Activated T-cell treated with anti-CD3 and anti-CD28 coated beads for 48 hours (primary cell): ENCODE data around the gene SCP2.

Source experiments
- DNase-seq: peaks from one replicate; pipeline ENCODE4 v3.0.0-alpha.2; 2020; ENCODE audit warnings: low read depth

Gene SCP2, protein sequence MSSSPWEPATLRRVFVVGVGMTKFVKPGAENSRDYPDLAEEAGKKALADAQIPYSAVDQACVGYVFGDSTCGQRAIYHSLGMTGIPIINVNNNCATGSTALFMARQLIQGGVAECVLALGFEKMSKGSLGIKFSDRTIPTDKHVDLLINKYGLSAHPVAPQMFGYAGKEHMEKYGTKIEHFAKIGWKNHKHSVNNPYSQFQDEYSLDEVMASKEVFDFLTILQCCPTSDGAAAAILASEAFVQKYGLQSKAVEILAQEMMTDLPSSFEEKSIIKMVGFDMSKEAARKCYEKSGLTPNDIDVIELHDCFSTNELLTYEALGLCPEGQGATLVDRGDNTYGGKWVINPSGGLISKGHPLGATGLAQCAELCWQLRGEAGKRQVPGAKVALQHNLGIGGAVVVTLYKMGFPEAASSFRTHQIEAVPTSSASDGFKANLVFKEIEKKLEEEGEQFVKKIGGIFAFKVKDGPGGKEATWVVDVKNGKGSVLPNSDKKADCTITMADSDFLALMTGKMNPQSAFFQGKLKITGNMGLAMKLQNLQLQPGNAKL

DNA sequence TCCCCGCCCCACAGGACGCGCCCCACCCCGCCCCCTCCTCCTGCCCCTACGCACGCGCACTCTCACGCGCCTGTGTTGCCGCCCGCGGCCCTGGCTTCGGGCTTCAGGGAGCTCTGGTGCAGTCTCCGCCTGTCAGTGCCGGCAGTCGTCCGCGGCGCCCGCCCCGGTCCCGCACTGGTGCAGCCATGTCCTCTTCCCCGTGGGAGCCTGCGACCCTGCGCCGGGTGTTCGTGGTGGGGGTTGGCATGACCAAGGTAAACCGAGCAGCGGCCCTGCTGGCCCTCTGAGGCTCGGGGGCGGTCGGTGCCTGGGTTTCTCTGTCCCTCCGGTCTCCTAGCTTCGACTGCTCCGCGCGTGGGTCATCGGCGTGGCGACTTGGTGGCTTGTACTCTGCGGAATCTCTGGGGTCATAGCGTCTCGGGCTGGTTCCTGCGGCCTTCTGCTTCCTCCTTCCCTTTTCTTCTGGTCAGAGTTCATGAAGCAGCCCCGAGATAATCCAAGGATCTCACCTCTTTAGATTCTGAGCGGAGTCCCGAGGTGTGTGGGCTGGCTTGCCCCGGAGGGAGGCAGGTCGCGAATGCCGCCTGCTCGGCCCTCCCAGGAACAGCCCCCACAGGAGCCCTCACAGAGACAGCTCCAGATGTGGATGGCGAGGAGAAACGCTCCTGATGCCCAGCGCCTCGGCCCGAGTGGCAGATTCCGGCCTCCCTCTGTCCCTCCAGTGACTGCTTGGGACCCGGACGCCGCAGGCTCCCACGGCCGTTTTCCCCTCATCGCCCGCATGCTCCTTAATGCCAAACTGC, at the start of gene SCP2:
SCP2 (plus strand) TSS at position 65 of the 803 bp plus-strand sequence; CDS start at position 186, 121 bp downstream.
- peak; percentile 75 for DNase-seq

DNA sequence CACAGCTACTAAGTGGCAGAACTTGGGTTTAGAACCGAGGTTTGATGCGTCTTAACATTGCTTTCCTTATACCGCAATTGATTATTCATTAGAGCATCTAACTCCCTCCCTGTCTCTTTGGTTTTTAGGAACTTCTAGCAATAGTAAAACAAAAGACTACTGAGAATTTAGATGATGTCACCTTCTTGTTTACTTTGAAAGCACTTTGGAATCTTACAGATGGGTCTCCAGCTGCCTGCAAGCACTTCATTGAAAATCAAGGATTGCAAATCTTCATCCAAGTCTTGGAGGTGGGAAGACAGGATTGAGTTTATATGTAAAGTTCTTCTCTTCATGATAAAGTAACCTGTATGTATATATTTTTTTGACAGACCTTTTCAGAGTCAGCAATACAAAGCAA, 49.5 kb upstream of the SCP2 start:
- DNase-seq, result no peak

DNA sequence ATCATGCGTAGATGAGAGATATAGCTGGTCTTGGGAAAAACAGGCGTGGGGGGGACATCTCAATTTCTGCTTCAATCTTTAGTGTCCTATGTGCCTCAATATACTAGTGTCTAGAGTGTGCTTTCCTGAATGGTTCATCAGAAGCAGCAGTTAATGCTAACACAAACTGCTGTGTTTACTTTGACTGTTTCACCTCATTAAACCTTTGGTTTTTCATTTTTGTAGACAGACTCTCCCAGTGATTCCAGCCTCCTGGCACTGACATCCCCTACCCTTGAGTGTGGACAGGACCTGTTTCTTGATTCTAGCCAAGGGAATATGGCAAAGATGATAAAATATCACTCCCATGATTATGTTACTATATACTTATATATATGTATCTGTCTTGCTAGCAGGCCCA, 46.9 kb upstream of the SCP2 start:
- no peak for DNase-seq

DNA sequence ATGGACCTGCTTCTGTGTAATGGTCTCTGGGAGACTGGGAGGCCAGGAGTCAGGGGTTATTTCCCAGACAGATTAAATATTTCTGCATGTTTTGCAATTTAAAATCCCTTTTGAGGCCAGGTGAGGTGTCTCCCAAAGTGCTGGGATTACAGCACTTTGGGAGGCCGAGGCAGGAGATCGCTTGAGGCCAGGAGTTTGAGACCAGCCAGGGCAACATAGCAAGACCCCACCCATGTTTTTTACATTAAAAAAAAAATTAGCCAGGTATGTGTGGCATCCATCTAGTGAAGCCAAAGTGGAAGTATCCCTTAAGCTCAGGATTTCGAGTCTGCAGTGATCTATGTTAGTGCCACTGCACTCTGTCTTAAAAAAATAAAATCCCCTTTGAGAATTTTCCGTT, 39.6 kb upstream of the SCP2 start:
- DNase-seq, result no peak

DNA sequence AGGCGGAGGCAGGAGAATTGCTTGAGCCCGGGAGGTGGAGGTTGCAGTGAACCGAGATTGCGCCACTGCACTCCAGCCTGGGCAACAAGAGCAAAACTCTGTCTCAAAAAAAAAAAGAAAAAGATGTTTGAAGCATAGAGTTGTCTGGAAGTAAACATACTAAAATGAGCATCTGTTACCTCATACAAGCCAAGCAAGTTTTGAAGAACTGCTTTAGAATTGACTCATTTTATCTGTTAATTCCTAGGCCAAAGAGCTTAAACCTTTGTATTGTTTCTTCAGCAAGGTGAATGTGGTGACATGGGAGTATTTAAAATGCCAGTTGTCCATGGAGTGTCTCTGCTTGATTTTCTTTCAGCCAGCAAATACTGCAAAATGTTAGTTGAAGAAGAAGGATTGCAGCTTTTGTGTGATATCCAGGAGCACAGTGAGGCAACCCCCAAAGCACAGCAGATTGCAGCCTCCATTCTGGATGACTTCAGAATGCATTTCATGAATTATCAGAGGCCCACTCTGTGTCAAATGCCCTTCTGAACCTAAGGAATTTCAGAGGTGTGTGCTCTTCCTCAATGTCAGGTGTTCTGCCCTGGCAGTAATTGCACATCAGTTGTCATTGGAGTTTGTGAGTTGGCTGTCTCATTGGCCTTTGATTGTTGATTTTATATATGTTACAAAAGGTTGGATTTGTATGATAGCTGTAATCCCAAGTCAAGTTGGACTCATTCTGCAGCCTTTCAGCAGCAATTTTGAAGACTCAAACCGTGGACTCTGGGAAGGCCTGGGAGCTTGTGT, 34.5 kb upstream of the SCP2 start:
- no peak for DNase-seq

DNA sequence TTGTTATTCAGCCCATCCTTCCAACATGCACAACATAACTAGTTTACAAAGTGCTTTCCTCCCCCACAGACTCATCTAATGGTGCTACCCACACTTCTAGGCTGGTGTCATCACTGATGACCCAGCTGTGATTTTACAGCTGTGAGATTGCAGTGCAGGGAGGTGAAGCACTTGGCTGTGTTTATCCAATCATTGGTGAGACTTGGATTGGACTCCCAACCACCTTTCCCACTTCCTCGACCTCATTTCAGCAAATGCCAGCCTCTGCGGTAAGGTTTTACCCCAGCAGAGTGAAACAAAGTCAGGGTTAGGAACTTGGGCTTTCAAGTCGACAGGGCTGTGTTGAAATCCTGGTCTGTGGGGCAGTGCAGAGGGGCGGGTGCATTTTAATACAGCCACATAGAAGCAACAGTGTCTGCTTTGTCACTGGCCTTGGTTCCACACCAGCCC, 27.6 kb upstream of the SCP2 start:
- no peak for DNase-seq

DNA sequence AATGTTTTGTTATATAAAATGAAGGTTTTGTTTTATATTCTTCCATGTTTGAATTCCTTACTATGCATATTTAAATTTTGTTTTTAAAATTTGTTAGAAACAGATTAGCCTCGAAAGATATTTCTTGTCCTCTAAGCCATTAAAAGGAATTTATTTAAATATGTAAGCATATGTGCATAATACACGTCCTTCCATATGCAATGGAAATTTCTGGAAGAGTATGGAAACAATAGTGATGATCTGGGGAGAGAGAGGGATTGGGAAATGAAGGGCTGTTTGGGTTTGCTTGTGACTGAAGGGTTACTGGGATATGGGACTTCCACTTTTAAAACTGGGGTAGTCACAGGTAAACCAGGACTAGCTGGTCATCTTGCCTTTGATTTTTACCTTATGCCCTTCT, 26.7 kb upstream of the SCP2 start:
- DNase-seq, result no peak

DNA sequence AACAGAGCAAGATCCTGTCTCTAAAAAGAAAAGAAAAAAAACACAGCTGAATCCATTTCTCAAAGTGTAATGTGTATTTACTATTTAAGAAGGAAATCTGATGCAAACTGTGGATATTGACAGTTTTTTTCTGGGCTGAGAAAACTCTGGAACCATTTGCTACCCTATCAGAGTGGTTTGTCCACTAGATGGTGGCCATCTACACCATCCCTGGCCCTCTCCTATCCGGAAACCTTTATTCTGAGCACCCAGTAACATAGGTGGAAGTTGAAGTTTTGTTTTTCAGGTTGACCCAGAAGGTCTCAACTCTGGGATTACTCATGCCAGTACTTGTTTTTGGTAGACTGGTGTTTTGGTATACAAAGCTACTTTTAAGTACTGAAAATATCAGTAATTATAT, 25.7 kb upstream of the SCP2 start:
- DNase-seq, result no peak

DNA sequence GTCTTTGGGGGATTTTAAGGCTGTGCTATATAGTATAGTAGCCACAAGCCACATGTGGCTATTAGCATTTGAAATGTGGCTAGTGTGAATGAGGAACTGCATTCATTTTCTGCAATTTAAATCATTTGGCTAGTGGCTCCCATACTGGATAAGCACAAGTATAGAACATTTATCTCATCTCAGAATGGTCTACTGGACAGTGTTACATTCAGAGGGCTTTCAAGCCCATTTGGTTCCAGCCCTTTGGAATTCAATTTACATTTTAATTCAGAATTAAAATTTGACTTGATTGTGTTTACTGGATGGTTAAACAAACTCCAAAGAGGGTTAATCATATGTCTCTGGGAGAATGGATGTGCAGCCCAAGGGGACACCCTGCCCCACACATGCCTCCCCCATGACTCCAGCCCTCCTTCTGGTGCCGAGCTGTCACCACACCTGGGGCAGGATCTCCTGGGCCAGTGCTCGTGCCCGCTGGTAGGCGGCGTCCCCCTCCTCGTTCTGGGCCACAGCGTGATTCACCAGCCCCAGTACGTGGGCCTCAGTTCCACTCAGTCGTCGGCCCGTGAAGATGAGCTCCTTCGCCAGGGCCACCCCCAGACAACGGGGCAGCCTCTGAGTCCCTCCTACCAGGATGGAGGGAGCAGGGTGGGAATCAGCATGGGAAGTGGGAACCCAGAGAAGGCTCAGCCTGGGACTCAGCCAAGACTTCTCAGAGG, 22.7 kb upstream of the SCP2 start:
- DNase-seq, result no peak

DNA sequence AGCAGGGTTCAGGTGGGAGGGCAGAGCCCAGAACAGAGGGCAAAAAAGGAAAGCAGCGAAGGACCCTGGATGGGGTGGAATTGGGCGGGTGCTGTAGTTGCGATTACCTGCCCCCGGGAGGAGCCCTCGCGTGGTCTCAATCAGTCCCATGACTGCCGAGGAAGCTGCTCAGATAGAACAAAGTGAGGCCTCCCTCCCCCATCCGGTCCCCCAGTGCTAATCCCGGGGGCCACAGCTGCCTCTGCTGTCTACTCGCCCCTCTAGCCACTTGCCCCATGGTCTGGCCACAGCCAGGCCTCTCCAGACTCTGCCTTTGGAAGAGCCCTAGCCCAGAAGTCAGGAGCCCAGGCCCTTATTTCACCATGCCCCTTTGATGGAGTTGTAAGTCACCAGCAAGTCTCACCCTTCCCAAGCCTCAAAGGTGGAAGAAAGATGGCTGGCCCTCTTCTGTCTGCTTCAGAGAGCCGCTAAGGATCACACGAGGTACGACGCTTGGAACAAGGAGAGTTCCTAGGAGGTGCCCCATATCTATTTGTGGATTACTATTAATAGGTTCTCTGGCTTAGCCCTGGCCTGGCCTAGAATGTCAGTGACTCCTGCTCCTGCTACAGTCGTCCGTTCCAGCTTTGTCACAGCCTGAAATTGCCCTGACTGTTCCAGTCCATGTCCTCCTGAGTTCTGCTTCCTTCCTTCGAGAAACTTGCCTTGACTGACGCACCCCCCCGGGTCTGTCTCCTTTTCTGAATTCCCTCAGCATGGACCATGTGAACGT, 22.0 kb upstream of the SCP2 start:
- no peak for DNase-seq

DNA sequence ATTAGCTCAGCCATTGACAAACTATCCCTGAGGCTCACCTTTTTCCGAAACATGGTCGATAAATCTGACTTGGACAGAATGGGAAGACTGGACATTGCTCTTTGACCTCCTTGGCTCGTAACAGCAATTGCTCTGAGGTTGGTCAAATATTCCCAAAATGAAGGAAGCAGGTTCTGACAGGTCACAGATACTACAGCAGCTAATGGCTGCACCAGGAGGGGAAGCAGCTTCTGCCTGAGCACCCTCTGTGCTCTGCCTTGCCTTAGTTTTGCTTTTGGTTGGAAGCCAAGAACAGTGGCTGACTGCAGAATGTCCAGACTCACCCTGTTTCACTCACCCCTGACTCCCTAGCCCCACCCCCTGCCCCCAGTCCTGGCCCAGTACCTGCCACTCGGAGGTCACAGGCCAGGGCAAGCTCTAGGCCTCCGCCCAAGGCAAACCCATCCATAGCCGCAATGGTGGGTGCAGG, 20.9 kb upstream of the SCP2 start:
- no peak for DNase-seq

DNA sequence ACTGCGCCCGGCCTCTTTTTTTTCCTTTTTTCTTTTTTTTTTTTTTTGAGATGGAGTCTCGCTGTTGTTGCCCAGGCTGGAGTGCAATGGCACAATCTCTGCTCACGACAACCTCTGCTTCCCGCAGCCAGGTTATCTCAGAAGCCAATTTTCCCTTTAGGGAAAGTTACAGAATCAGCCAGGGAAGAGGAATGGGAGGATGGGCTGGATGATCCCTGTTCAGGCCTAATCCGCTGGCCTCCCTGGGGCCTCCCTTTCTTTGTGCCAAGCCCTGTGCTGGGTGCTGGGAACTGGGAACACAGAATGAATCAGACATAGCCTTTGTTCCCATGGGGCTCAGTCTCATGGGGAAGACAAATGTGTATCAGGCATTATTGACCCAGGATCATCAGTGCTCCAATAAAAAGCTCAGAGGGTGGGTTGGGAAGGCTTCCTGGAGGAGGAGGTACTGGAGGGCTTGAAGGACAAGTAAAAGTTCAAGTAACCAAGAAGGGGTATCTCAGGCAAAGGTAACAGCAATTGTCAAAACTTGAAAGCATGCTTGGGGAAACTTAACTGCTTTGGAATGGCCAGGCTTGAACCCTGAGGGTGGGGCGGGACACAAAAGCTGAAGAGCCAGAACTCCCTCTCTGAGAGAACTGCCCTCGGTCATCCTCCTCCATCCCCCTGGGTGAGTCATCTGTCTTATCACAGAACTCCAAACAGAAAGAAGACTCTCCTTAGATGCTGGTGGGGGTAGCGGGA, 19.8 kb upstream of the SCP2 start:
- no peak for DNase-seq

DNA sequence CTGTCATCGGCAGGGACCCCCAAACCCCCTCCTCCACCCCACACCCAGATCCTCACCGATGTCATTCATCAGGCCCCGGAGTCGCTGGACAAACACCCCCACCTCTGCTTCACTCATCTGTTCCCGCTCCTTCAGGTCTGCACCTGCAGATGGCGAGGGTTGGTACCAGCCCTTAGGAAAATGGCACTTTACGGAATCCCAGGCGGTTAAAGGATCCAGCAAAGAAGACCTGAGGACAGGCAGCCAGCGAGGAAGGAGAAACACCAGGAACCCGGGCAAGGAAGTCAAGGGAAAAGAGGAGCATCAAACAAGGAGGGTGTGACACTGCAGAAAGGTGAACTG, 19.3 kb upstream of the SCP2 start:
- DNase-seq, result no peak

DNA sequence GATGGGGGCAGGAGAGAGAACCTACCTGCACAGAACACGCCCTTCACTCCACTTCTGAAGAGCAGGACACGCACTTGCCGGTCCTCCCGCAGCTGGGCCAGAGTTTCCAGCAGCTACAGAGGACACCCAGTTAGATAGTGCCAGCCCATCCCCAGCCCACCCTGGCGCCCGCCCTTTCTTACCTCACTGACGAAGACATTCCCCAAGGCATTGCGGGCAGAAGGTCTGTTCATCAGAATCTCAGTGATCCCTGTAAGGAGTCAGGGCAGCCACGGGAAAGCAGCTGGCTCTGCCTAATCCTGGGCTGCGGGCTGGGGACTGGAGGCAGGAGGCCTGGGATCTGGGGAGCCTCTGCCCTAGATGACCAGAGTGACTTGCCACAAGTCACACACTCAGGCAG, 15.5 kb upstream of the SCP2 start:
- no peak for DNase-seq

DNA sequence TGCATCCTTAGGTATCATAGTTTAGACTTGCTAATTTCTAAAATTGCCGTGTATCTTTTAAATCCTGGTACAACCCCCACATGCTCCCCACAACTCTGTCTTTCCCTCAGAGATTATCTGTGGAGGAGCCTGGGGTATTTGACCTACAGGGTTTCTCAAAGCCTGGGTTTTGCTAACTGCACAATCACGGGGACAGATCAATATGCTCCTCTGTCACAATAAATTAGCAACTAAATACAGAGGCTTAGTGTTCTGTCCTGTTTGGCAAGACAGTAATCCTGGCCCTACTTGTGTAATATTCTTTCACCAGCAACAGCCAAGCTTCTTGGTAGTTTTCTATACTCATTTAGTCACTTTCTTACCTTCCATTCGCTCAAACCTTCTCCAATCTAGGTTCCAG, 14.1 kb upstream of the SCP2 start:
- no peak for DNase-seq

DNA sequence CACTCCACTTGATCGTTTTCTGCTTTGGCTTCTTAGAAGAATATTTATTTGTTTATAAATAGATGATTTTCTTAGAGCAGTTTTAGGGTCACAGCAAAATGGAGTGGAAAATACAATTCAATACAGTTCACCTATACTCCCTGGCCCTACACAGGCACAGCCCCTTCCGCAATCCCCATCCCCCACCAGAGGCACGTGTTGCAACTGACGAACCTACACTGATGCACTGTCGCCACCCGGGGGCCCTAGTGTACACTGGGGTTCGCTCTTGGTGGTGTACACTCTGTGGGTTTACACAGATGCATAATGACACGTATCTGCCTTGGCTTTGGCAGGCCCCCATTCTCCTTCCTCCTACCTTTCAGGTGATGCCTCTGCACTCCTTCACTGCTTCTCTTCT, 13.5 kb upstream of the SCP2 start:
- no peak for DNase-seq

DNA sequence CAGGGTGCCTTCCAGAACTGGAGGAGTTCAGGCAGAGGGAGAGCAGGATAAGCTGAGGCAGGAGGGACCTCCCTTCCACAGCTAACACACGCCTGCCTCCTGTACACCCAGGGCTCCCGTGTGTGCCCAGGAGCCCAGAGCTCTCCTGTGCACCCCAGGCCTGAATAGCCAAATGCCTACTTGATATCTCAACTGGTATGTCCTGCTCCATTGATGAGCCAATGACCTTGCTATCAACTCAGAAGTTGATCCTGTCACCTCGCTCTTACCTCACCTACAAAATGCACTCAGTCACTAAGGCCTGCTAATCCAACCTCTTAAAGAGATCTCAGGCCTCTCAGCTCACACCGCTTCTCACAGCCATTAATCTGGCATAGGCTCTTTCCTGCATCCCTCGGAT, 12.6 kb upstream of the SCP2 start:
- DNase-seq, result no peak

DNA sequence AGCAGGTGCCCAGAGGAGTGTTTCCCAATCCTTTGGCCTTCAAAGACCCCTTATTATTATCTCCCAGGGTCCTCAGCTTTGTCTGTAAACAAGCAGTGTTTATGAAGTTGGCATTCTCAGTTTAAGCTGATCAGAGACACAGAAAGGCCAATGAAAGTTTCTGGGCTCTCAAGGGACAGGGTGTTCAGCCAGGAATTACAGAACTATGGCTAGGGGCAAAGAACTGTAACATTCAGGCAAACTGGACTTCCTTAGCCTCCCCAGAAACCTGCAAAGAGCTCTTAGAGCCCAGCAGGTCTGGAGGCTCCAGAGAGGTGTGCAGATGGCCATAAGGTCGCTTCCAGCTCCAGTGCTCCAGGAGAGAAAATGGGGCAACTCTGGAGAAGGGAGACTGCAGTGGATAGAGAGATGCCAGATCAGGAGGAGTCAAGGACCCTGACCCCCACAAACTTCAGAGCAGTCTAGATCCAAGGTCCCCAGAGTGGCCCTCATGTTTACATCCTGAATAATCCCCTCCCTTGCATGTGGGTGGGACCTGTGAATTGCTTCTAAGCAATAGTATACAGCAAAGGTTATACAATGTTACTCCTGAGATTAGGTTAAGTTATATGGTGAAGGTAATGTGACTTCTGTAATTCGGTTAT, 11.7 kb upstream of the SCP2 start:
- no peak for DNase-seq

DNA sequence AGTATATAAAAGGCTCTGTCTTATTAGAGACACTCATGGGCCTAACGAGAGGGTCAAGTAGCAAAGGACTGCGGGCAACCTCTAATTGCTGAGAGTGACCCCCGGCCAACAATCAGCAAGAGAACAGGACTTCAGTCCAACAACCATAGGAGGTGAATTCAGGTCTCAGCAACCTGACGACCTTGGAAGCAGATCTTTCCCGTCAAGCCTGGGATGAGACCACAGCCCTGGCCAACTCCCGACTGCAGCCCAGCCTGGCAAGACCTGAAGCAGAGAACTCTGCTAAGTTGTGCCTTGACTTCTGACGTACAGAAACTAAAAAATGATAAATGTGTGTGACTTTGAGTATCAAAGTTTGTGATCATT, 11.2 kb upstream of the SCP2 start:
- no peak for DNase-seq
